COLO829 (cell line): Measurements from ENCODE around the gene CFAP68.
A peak's percentile ranks its signal among the peaks of the same experiment; 100 is the strongest.
"Not testable (repeated sequence)": the region's sequence is repeated elsewhere in the genome, so short reads cannot be mapped to it uniquely, and the experiment has no call there.

ENCODE experiments used
- DNase-seq: peaks from one replicate; pipeline ENCODE4 v3.0.0; 2012; ENCODE audit warnings: low spot score

The CFAP68 gene

GRCh38 chr11:111870886-111871692 is 8.3 kb upstream of the CFAP68 start, which contains the start of gene ALG9:
Gene ALG9, minus strand, starts transcription at chr11:111871581. Its CDS starts 99 bp downstream, at chr11:111871482.
- DNase-seq: peak; percentile 74

DNA sequence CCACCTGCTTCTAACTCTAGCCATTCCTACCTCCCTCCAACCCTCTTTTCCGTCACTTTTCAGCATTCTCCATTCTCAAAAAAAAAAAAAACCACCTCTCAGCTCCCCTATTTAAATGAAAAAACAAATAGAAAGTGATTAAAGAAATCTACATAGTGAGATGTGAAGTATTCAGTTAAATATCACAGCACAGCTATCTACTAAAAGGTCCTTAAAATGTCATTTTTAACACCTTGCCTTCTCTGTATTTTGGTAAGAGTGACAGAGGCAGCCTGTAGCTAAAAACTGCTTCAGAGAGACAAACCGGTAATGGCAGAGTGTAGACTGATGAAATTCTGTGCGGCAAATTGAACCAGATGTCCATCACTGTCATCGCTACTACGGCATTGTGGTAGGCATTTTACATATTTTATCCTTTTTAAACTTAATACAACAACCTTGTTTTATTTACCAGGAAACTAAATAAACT is 7.6 kb upstream of the CFAP68 start:
- no peak for DNase-seq

GRCh38 chr11:111878385-111878848 is 924 bp upstream of the CFAP68 start:
- DNase-seq: peak; percentile 13

- DNase-seq: no peak
Measured at GRCh38 chr11:111879637-111879960, 258 bp downstream of the CFAP68 start.

DNA sequence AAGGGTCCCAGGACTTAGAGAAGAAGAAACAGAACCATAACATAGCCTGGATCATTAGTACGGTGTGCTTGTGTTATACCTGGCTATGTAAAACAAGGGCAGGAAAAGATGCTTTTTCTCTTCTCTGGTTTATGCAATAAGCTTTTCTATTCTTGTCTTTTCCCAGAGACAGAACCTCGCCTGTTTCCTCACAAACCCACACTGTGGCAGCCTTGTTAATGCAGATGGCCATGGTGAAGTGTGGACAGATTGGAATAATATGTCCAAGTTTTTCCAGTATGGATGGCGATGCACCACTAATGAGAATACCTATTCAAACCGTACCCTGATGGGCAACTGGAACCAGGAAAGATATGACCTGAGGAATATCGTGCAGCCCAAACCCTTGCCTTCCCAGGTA is 2.9 kb downstream of the CFAP68 start:
- DNase-seq: no peak

DNA sequence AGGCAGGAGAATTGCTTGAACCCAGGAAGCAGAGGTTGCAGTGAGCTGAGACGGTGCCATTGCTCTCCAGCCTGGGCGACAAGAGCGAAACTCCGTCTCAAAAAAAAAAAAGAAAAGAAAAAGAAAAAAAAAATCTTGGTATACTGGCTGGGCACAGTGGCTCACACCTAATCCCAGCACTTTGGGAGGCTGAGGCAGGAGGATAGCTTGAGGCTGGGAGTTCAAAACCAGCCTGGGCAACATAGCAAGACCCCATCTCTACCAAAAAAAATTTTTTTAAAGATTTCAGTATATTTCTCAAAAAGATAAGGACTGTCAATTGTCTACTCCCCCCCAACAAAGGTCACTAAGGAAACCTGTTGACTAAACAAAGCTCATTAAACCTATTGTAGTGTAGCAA is 5.7 kb downstream of the CFAP68 start:
- DNase-seq: not testable (repeated sequence)

- no peak for DNase-seq
Measured at GRCh38 chr11:111886032-111886431, 6.7 kb downstream of the CFAP68 start.

- DNase-seq: no peak
Measured at GRCh38 chr11:111886844-111887243, 7.5 kb downstream of the CFAP68 start.

DNA sequence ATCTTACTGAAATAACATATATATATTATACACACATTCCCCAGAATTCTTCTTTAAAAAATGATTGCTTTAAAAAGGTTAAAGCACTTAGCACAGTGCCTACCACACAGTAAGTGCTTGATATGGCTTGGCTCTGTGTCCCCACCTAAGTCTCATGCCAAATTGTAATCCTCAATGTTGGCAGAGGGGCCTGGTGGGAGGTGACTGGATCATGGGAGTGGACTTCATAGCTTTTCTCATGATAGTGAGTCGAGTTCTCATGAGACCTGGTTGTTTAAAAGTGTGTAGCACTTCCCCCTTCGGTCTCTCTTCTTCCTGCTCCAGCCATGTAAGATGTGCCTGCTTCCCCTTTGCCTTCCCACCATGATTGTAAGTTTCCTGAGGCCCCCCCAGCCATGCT is 26.1 kb downstream of the CFAP68 start:
- no peak for DNase-seq

DNA sequence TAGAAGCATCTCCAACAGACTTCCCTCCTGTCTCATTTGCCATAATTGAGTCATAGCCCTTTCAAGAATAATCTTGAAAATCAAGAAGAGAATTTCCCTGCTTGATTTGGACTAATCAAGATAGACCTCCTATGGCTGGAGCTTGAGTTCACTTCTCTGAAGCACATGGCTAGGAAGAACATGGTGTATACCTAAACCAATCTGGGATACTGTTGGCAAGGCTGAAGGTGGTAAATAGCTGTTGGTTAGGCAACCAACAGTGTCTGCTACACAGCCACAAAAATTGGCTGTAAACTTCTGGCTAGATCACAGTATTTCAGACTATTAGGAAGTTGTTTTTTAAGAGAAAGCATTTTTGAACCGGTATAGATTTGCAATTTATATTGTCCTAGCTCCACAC is 27.3 kb downstream of the CFAP68 start:
- DNase-seq: no peak

DNA sequence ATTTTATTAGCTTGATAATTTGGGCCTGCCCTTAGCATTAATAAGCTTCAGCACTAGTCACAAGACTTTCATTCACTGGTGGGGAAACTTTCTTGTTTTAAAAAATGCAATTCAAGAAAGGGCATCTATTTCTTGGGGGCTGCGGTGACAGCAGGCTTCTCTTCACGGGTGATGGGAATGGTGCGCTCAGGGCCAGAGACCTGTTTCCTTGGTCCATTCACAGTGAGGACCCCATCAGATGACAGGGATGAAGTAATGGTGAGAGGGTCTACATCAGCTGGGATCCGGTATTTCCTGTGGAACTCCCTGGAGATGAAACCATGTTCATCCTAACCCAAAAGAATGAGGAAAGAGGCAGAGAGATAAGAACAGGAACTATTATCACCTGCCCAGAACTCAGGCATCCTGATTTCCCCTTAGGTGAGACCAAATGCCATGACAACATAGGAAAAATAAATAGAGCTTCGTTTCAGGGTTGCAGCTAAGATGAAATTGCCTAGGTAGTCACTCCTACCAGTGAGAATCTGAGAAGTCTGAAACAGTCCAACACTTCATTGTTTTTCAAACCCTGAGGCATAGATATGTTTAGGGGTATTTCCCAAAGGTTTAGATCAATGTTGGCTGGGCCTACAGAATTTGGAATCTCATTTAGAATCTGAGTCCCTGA is 29.4 kb downstream of the CFAP68 start:
- no peak for DNase-seq

GRCh38 chr11:111909378-111909777 is 30.0 kb downstream of the CFAP68 start:
- DNase-seq: no peak

GRCh38 chr11:111910676-111911562 is 31.6 kb downstream of the CFAP68 start:
- peak; percentile 93 for DNase-seq

GRCh38 chr11:111911563-111912401 is 32.4 kb downstream of the CFAP68 start, which contains the start of gene CRYAB:
Gene CRYAB, minus strand, starts transcription at chr11:111911770. Its CDS starts 46 bp downstream, at chr11:111911724.
- DNase-seq: peak; percentile 42

DNA sequence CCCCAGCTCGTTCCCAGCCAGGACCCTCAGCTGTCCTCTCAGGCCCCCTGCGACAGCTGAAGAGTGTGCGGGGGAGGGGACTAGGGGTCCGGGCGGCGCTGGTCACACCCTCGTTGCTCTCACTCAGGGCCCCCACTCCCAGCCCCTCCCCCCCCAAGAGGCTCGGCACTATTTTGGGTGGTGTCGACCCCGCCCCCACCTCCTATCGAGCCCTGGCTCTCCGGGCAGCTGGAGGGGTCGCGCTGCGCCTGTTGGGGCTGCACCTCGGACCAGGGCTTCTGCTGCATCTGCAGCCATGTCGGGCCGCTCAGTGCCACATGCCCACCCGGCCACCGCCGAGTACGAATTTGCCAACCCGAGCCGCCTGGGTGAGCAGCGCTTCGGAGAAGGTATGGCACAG is 33.2 kb downstream of the CFAP68 start, which contains the start of gene HSPB2:
Gene HSPB2, plus strand, starts transcription at position 200 of the 400 bp plus-strand sequence. Its CDS starts 96 bp downstream, at position 296.
- DNase-seq: no peak

- DNase-seq: no peak
Measured at GRCh38 chr11:111913031-111913861, 33.9 kb downstream of the CFAP68 start.

DNA sequence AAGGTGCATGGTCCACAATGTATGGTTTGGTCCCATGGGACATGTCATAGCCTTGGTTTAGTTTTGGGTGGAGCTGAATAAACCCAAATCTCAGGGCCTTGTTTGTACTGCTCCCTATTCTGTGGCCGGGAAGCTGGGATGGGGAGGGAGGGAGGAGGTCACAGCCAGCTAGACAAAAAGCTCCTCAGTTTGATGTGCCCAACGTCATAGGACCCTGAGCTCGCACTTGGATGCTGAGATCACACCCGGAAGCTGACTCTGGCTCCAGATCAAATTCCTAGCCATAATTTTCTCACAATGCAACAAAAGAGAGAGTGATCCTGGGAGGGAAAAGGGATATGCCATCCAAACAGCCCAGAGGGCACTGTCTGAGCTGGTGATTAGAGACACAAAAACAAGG is 34.7 kb downstream of the CFAP68 start:
- peak; percentile 87 for DNase-seq

DNA sequence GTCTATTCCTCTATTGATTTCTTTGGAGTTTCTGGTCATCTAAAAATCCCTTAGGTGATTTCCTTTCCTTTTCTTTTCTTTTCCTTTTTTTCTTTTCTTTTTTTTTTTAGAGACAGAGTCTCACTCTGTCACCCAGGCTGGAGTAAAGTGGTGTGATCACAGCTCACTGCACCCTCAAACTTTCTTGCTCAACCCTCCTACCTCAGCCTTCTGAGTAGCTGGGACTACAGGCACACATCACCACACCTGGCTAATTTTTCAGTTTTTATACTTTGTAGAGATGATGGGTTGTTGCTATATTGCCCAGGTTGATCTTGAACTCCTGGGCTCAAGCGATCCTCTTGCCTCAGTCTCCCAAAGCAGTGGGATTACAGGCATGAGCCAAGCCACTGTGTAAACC is 37.4 kb downstream of the CFAP68 start:
- no peak for DNase-seq

GRCh38 chr11:111917312-111917711 is 38.0 kb downstream of the CFAP68 start:
- no peak for DNase-seq

DNA sequence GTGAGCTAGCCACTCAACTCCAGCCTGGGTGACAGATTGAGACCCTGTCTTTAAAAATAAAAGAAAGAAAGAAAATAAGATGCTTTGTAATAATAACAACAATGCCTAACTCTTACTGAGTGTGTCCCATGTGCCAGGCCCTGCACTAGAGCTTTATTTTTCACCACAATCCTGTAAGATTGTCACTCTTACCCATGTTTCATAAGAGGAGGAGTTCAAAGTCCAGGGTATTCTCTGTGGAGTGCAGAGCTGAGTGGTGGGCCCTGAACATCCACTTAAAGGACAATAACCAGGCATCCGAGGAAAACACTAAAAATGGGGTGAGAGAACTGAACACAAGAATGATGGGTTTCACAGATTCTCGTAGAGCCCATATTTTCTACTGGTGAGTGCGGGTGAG is 38.4 kb downstream of the CFAP68 start:
- no peak for DNase-seq
